Measurements from ENCODE around the gene APOH.

GRCh38 chr17:66277191-66277590 lies 48.0 kb upstream of the APOH start:
- TF ChIP-seq CTCF (IDR thresholded peaks at IDR 0.05): no peak
- no peak for TF ChIP-seq ZFX (IDR thresholded peaks at IDR 0.05; ENCODE audit: borderline replicate concordance)
